HG03460 (cell line): ENCODE results near the gene POLE.

ENCODE experiments used
- ATAC-seq: cut with Tn5 transposase; IDR thresholded peaks from one replicate; pipeline ENCODE4 v1.9.1; 2021; ENCODE audit not compliant: unreplicated experiment

The POLE gene

DNA sequence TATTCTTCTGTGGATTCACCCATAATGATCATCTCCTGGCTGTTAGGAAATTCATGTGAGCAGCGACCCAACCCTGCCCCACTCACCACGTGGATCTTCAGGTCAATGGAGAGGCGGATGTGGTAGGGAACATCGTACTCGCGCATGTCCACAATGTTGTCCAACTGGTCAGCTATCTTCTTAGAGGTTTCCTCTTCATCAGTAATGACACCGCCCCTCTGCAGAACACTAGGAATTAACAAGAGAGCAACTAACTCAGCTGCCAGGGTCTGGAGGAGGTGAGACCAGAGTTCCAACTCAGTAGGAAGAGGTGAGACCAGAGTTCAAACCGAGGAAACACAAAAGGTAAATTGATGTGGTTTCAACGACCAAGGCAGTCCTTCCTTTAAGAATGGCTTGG is 9.7 kb downstream of the POLE start:
- no peak for ATAC-seq

DNA sequence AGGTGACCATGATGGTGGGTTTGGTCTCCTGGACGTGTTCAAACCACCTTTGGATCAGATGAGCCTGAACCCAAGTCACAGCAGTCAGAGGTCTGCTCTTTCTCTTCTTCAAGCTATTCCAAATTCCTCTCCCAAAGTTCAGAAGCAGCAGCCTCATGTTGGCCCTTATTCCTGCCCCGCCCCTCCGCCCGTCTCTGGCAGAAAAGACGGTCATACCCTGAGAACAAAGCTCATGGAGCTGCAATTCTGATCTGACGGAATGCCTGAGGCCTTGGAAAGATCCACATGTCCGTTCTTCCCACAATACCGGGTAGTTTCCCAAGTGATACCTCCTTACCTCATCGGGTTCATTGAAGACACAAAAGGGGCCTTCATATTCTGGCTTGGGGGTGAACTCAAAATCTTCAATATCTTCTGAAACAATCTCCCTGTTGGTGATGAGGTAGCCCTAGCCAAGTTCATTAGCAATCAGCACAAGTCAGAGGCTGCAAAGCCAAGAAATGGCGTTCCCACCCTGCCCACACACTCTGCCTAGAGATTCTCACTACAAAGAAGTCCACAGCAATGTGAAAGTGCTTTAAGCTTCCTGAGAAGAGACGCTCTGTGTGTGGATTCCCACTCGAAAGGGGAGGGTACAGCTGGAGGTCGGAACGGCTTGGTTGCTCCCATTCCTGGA is 11.2 kb downstream of the POLE start:
- no peak for ATAC-seq

DNA sequence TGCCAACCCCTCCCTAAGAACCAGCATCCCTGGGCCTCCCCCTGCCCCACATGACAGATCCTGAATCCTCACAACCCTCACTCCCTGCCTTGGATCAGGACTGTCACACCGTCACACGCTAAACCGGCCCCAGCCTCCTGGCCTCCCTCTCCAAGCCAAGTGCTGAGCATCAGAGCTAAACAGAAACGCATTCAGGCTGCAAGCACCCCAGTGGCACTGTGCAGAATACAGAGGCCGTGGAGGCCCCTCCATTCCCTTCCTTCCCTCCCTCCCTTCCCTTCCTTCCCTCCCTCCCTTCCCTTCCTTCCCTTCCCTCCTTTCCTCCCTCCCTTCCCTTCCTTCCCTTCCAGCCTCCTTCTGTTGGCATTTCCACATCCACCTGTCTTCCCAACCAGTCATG is 12.6 kb downstream of the POLE start:
- no peak for ATAC-seq

DNA sequence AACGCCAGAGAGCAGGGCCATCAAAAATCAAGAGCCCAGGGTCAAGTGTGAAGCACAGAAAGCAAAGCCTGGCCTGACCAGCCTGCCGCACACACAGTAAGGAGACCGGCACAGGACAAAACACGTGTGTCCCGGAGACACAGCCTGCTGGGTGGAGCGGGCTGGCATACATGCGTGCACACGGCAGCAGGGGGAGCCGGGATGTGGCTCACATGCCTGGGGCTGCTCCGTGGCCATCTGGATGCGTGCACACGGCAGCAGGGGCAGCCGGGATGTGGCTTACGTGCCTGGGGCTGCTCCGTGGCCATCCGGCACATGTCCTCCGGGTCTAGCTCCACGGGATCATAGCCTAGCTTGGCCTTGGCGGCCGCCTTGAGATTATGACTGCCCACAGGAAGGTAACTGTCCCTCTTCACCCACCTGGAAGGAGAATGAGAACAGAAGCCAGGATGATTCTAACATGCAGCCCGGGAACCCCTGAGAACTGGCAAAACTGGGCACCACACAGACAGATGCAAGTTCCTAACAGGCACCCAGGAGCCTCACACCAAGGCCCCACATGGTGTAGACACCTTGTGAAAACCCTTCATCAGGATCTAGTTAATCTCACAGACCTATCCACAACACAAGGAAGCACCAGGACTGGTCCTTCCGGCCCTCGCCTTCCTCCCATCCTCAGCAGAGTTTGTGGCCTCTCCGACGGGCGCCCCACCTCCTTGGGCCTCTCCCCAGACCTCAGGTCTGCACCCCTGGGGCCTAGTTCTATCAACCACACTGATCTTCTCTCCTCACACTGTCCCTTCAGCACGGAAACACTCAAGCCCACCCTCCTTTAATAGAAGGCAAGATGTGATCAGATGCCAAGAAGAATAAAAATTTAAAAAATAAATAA is 13.6 kb downstream of the POLE start:
- ATAC-seq, result no peak

DNA sequence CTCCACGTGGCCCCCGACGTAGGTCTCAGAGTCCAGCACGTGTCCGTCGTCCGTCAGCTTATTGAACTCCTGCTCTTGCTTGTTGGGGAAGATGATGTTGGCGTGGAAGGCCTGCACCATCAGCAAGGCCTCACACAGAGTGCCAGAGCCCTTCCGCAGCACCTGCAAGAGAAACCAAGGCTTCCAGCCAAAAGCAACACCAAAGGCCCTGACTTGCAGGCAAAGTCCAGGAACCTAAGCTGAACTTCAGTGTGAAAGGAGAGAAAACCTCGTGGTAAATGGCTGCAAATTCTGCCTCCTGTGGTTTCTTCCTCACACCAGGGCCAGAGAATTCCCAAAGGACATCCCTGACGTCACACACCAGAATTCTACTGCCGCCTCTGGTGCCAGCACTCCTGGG is 14.5 kb downstream of the POLE start:
- no peak for ATAC-seq

DNA sequence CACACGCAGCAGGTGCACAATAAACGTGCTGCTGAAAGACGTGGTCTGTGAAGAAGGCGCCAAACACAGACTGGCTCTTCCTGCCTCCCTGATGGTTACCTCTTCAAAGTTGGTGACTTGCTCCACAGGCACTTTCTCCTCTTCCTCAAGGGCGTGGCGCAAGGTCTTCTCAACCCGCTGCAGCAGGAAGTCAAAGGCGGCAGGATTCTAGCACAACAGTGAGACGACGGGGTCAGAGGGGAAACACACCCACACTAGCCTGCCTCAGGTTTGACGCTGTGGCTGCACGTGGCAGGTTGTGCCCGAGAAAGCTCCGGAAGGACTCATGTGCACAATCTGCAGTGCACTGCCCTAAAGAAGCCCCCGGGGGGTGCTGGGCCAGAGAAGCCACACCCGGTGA is 15.0 kb downstream of the POLE start:
- no peak for ATAC-seq

DNA sequence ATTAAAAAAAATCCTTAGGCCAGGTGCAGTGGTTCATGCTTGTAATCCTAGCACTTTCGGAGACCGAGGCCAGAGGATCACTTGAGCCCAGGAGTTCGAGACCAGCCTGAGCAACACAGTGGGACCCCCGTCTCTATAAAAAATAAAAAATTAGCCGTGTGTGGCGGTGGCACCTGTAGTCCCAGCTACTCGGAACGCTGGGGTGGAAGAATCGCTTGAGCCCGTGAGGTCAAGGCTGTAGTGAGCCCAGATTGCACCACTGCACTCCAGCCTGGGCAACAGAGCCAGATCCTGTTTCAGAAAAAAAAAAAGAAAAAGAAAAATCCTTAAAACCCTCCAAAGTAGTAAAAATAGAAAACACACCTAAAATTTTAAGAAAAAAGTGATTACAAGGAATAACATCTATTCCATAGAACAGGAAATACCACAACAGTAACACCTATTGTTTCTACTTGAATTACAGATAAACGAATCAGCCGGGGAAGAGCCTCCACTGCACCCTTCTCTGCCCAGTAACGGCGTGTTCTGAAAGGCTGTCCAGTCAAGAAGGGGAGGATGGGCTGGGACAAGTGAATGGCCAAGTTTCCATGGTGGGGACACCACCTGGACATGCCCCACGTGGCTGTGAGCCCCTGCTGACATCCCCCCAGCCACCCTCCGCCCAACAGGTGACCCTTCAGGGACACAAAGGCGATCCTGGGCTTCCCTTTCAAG is 17.8 kb downstream of the POLE start:
- ATAC-seq, result no peak

DNA sequence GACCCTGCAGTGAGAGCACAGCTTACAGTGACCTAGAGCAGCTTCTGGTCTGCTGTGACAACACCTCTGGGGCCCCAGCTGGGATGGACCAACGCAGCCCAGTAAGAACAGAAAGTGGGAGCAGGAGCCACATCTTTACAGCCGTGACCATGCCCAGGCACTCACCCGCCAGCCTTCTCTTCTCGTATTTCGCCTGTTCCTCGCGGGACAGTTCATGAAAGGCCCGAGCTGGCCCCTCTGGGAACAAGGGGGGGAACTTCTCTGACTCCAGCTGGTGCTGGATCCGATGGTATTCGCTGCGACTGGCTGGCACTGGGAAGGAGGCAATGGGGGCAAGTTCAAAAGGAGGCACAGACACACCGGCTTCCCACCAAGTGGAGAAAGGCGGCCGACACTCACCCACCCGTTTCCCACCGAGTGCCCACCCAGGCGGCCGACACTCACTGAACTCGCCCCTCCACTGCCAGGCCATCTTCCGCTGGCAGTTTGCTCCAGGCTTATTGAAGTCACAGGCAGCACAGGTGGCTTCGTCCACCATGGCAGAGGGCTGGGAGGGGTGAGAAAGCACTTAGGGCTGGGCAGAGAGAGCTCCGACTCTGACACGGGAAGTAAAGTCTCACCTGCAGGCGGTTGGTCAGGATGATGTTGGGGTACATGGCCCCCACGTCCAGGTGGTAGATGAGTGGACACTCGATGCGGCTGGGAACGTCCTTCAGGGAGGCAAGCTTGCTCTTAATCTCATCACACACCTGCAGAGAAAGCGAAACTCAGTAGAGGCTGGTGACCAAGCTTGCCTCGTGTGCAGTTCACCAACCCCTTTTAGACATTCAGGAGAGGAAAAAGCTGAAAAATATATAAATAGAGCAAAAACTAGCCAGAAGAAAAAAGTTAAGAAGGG is 18.7 kb downstream of the POLE start:
- no peak for ATAC-seq

DNA sequence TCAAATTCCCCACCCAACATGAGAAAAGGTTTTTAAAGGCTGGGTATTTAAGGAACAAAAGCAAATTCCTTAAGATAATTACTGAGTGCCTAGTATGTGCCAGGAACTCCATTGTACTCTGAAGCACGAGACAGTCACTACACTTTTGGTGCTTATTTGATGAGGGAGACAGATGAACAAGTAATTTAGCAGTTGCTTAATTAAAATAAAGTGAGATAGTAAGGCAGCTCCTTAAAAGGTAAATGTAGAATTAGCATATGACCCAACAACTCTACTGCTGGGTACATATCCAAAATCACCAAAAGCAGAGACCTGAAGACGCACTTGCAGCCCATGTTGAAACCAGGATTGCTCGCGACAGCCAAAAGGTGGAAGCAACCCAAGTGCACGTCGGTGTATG is 21.3 kb downstream of the POLE start:
- ATAC-seq, result no peak

DNA sequence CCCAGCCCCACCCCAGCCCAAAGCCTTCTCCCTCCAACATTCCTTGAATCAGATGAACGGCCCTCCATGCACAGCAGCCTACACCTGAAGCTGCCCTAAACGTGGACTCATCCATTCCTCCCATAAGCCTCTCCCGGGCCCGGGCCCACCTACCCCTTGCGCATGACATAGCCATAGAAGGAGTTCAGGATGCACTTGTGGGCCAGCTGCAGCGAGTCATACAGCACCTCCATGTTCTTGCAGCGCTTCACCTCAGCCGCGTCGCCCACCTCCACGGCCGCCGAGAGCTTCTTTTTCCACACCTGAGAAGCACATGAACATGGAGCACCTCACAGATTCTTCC is 22.0 kb downstream of the POLE start:
- no peak for ATAC-seq

DNA sequence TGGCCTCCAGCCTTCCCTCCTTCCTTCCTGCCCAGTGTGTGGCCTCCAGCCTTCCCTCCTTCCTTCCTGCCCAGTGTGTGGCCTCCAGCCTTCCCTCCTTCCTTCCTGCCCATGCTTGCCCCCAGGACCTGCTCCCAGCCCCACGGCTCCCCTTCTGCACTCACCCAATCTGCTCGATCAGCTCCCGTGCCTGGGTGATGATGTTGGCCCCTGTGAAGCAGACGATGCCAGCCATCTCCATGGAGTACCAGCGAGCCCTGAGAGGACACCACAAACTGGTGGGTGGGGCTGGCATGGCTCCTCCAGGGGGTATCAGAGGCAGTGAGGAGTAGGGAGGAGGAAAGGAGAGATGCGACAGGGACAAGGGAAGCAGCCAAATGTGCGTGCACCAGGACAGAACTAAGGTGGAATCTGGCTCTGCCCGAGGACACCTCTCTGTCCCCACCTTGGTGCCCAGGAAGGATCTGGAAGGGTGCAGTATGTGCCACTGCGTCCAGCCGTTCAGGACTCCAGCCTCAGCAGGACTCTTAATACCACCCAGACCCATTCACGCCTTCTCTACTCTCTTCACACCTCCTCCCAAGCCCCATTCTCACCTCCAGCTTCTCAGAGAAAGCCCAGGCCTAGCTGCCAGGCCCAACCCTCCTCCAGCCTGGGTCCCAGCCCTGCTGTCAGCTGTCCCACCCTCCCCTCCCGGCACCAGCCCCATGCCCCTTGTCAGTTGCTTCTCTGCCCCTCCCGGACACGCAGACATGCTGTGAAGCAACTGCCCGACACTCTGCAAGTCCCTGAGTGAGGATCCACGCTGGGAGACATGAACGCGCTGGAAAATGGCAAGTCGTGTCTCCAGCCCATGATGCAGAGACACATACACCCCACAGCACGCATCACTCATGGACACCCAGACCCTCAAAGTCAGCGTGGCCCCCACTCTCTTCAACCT is 22.7 kb downstream of the POLE start:
- no peak for ATAC-seq

DNA sequence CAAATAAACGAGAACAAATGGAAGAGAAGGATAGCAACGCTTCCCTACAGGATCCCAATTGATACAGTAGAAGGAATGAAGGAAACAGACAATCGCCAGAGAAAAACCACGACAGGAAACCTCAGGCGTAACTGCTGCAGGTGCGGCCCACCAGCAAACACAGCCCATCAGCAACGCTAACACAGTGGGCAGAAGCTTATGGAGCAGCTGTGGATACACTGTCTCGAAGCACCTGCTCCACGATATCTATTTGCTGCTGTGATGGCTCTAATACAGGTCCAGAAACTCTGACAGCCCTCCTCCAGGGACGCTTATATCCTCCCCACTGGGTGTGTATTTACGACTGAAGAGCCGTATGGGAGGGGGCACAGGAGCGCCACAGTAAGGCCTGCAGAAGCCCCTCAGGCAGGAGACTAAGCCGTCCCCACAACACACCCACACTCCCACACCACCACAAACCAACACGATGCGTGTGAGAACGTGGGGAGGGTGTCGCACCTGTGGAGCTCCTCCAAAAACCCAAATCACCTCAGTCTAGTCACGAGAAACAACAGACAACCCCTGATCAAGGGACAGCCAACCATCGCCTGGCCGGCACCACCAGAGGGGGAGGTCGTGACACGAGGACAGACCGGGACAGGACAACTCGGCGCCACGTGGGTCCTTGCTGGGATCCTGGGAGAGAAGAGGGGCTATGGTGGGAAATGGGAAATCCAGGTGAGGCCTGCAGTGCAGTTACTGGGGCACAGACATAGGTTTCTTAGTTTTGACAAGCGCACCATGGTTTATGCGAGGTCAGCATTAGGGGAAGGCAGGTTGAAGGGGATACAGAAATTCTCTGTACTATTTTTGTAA is 24.0 kb downstream of the POLE start:
- no peak for ATAC-seq

DNA sequence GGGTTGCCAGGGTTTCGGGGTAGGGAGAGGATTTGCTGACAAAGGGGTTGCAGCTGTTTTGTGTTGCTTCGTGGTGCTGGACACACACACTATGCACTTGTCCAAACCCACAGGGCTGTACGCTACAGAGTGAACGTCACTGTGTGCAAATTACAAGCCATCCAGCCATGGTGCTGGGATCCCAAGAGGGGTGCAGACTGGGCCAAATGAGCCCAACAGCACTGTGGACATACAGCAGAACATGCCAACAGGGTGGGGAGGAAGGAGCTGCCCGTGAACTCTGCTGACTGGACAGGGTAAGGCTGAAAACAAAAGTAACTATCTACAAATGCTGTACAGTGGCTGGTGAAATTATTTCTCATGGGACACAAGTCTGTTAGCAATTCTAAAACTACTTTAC is 25.2 kb downstream of the POLE start:
- ATAC-seq, result no peak

DNA sequence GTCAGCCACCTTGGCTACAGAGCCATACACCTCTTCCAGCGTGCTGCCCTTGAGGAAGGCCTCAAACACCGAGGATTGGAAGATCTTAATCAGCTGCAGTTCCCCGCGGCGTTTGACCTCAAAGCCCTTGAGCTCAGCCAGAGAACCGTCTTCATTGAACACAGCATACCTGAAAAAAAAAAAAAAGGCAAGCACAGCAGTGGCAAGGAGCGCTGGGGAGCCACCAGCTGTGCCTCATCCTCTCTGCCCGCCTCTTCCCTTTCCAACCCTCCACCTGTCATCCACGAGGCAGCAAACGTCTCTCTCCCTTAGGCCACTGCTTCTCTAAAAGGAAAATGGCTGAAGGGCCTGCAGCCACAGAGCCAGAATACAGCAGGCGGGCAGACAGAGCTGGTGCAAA is 26.1 kb downstream of the POLE start:
- no peak for ATAC-seq

DNA sequence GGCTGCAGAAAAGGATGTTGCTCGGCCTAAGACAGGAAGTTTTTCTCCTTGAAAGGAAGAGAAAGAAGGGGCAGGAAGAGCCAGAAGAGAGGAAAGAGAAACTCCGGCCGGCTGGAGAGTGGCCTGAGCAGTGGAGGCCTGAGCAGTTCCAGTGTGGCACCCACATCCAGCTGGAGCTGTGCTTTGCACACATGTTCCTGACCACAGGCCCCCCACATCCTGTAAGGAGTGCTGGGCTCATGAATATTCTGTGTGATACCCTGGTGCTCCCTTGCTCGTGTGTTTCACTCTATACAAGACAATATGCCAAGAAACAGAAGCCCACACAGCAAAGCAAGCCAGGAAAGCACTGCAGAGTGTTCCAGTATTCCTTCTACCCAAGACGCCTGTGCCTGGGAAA is 27.1 kb downstream of the POLE start:
- no peak for ATAC-seq

DNA sequence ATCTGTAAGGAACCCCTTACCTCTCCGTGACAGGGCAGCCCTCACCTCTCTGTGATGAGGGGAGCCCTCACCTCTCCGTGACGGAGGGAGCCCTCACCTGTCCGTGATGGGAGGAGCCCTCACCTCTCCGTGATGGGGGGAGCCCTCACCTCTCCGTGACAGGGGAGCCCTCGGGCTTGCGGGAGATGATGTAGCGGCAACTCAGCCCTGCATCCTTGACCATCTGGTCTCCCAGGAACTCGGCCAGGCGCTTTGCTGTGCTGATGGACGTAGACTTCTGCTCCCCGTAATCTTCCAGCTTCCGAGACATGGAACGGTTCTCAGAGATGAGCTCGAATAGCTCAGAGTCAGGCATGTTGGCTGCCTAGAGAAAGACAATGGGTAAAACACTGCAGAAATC is 28.0 kb downstream of the POLE start:
- ATAC-seq, result no peak

DNA sequence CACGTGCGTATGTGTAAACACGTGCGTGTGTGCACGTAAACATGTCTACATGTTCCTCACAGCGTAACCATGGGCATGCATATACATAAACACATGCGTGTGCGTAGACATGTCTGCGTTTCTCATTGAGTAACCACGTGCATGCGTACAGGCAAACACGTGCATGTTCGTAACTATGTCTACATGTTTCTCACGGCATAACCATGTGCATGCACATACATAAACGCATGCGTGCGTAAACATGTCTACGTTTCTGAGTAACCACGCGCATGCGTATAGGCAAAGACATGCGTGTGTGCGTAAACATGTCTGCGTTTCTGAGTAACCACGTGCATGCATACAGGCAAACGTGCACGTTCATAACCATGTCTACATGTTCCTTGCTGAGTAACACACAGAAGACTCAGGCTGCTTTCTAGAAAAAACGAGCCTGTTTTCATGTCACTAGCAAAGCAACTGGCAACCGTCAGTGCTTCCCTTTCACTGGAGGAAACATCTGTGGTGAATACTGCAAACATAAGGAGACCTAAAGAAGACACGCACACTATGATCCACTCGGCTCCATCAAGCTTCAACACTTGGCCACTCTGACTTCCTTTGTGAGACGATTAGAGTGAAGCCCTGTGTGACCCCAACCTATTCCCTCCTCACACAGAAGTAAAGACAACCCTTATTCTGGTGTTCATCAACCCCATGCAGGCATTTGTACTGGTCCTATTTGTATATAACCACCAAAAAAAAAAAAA is 28.8 kb downstream of the POLE start:
- ATAC-seq, result no peak

DNA sequence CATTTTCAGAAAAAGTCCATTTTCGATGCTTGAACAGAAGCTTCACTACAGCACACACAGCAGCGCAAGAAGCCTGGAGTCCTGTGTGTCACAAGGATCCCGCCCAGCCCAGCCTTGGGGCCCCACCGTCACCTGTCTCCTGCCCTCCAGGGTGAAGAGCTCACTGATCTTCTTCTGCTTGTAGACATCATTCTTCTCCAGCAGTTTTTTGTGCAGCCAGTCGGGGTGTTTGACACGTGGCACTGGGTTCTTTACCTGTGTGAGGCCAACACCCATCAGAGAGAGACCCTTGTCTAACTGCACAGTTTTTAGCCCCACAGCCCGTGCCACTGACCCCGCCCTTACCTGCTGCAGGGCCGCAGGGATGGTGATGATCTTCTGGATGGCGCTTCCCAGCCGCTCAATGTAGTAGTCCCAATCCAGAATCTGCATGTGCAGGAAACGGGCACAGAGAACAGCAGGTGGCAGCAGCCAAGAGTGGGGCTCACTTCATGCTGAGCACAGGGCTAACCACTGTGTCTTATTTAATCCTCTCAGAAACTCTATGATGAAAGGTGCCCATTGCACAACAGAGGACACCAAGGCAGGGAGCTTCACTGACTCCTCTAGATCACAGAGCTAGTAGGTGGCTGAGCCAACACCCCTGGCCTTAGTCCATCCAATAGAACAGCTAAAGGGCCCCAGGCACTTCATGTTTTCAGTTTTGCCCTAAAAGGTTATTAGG is 30.0 kb downstream of the POLE start:
- no peak for ATAC-seq
